SHP77 (cell line): ENCODE measurements around the gene ELAVL1.

Experiments
- DNase-seq, 2 experiments: peaks; one replicate each; lab custom pipeline; 2025; lab: John Stamatoyannopoulos, UW

Gene ELAVL1

DNA sequence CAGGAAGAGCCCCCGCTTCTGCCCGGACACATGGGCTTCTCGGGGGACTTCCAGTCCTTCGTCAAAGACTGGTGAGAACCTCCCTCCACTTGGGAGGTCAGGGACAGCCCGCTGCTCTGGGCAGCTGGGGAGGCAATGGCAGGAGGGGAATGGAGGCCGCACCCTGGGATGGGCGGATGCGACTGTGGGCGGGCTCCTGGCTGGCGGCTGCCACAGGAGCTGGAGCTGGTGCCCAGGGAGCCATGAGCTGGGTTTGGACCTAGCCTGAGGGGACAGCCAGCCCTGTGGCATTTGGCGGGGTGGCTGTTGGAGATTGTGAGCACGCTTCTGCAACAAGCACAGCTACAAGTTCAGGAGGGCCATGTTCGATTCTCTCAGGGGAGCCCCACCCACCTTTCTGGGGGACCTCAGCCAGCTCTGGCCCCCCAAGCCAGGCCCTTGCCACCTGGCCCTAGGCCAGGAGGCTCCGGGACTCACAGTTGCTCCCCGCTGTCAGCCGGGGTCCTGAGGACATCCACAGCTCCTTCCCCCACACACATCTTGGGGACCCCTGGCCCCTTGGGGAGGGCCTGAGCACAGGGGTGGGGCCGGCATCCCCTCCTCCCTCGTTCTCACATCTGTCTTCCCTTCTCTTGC is 93.8 kb downstream of the ELAVL1 start:
- no peak for DNase-seq

DNA sequence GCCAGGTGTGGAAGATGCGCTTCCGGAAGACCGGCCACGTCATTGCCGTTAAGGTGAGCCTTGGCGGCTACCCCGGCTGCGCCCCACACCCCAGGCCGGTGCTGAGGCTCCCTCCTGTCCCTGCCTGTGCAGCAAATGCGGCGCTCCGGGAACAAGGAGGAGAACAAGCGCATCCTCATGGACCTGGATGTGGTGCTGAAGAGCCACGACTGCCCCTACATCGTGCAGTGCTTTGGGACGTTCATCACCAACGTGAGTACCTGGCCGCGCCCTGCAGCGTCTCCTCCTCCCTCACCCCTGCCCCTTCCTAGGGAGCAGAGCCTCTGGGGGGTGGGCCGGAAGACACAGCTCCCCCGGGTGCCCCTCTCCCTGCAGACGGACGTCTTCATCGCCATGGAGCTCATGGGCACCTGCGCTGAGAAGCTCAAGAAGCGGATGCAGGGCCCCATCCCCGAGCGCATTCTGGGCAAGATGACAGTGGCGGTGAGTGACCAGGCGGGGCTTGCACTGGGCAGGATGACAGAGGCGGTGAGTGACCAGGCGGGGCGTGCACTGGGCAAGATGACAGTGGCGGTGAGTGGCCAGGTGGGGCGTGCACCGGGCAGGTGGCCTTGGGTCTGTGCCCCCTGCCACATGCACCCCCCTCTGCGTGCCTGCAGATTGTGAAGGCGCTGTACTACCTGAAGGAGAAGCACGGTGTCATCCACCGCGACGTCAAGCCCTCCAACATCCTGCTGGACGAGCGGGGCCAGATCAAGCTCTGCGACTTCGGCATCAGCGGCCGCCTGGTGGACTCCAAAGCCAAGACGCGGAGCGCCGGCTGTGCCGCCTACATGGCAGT is 94.9 kb downstream of the ELAVL1 start:
- DNase-seq, result no peak

DNA sequence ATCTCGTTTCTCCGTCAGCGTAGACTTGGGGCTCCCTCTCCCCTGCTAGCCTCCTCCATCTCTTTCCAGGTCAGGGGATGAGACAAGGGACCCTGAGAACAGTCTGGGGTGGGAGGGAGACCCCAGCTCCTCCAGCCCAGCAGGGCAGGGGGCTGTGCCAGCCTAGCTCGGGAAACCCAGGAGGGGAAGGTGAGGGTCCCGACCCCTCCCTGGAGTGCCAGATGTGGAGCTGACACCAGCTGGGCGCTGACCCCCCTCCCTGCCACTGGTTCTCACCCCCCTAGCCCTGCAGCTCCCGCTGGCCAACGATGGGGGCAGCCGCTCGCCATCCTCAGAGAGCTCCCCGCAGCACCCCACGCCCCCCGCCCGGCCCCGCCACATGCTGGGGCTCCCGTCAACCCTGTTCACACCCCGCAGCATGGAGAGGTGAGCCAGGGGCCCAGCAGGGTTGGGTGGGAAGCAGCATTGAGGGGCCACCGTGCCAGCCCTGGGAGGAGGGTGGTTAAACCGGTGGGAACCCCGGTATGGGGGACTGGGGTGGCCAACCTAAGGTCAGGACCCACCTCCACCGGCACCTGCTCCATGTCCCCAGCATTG is 95.9 kb downstream of the ELAVL1 start:
- DNase-seq, result no peak

DNA sequence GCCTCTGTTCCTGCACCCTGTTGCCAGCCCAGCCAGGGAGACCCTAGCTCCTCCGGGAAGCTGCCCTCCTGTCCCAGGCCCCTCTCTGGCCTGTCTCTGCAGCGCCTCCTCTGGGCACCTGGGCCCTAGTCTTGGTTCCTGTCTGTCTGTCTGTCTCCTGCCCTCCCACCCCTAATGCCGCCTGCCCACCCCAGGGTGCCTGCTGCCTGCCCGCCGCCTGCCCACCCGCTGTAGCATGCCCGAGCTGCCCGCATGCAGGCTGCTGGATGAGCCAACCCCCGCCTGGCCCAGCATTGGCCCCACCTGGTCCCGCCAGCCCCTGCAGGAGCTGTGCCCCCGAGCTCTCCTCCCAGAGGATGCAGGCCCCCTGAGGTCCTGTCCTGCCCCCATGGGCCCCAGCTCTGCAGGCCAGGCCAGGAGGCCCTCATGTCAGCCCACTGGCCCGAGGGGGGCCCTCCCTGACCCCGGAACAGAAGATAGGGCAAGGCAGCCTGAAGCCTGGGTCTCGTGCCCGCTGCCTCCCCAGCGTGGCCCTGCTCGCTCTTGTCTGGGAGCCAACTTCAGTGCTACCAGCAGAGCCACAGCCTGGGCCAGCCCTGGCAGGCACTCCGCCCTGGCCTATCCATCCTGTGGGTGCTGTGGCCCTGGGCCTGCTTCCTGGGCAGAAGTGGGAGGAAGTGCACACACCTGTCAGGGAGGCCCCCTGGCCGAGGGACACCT is 96.5 kb downstream of the ELAVL1 start:
- no peak for DNase-seq
